ENCODE results near the gene TCIRG1.

Gene TCIRG1

DNA sequence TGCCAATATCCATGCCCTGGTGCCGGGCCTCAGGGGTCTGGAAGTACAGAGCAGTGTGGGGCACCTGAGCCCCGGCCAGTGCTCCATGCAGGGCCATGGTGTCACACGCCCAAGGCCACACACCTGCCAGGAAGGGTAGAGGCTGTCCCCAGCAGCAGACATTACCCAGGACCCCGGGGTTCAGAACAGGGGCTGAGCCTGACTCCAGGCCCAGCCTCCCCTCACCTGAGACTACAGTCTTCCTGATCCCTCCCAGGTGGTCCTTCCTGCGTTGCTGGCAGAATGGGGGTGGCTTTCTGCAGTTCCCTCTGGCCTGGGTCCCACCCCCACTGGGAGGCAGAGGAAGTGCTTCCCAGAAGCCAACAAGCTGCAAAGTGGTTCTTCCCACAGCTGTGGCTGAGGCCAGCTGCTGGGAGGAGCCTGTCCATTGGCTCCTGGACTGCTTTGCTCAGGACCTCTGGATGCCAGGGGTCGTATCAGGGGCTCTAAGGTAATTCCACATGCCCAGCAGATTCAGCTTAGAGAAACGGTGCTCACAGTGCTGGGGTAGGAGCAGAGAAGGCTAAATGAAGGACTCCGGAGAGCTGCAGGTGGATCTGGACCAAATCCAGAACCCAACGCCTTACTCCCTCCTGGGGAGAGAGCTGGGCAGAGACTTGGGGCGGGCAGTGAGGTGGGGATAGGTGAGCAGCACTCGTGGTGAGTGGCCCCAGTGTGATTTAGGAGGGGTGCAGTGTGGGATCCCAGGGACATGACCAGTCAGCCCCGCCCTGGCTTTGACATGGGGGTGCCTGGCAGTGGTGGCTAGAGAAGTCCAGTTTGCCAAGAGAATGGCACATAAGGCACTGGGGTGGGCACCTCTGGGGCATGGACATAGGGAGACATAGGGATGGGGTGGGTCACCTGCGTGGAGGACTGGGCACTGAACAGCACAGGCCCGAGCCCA lies 12.6 kb downstream of the TCIRG1 start:
- no peak for DNase-seq

DNA sequence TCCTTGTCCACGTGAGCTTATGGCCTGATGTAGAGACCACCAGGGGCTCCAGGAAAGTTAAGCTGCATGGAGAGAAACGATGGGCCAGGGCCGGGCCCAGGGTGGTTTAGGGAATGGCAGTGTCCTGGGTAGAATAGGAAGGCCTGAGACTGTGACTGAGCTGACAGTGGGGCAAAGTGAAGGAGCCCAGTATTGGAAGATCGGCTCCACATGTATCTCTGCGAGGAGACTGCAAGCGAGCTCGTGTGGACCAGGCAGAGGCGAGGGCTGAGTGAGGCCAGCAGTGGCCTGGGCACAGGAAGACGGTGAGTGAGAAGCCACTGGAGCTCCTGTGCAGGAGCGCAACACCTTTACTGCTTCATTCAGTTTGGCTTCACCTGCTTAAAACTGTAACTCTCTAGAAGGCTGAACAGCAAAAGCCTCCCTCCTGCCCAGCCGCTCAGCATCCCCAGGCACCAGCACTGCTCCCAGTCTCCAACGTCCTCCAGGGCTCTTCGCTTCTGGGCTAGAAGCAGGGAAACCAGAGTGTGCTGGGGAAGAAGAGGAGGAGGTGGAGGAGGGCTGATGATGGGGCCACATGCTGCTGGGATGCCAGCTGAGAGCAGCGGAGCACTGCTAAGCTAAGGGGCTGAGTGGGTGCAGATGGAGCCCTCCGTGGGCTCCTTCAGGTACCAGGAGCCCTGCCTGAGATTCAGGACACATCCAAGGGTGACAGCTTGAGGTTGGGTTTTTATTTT lies 13.5 kb downstream of the TCIRG1 start:
- no peak for DNase-seq

- no peak for DNase-seq
Measured at GRCh38 chr11:68053117-68053516, 14.3 kb downstream of the TCIRG1 start.

DNA sequence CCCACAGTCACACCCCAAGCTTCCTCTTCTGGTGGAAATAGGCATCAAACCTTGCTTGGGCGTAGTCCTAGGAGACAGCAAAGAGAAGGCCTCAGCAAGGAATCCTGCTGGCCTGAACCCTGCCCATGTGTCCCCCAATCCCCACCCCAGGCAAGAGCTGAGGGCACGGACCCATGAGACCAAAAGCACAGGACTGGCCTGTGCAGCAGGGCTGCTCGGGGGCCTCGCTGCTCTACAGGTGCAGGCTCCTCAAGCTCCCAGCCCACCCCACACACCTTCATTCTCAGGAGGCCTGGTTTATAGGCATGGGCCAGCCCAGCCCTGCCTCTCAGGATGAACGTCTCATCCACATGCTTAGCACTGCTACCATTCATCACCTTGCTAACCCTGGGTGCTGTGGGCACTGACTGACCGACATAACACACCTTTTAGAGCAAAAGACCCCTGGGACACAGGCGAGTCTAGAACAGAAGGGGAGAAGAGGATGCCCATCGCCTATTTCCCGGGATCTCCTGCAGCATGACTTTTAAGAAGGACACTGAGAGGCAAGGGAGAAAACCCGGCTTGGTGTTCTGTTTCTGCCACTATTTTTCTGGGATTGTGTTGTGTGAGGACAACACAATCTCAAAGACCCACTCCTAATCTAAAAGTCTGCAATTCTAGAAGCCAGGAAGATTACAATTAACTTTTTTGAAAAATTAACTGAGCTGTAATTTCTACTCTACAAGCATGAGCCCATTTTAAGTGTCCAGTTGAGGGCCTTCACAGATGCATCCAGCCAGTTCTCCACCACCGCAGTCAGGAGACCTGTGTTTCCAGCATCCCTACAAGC lies 15.4 kb downstream of the TCIRG1 start:
- DNase-seq: no peak

GRCh38 chr11:68056317-68057285 lies 17.8 kb downstream of the TCIRG1 start:
- DNase-seq: no peak

GRCh38 chr11:68057807-68058206 lies 19.0 kb downstream of the TCIRG1 start:
- no peak for DNase-seq

GRCh38 chr11:68061508-68061907 lies 22.7 kb downstream of the TCIRG1 start:
- no peak for DNase-seq

DNA sequence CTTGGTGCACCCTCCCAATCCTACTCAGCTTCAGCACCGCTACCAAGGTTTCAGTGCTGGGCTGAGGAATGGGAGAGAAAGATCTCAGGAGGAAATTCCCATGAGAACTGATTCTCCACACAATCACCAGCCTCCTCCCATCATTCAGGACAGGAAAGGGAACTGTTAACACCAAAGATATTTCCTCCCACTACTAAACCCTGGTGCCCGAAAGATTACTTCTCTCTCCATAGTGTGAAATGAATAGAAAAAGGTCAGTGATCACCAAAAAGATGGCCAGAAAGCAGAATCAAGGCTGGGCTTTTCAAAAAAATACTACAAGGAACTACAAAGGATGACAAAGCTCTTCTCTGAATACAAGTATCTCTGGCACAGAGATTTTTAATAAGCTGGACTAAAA lies 26.1 kb downstream of the TCIRG1 start:
- no peak for DNase-seq

- no peak for DNase-seq
Measured at GRCh38 chr11:68065841-68066240, 27.0 kb downstream of the TCIRG1 start.

GRCh38 chr11:68066742-68067141 lies 27.9 kb downstream of the TCIRG1 start:
- no peak for DNase-seq

DNA sequence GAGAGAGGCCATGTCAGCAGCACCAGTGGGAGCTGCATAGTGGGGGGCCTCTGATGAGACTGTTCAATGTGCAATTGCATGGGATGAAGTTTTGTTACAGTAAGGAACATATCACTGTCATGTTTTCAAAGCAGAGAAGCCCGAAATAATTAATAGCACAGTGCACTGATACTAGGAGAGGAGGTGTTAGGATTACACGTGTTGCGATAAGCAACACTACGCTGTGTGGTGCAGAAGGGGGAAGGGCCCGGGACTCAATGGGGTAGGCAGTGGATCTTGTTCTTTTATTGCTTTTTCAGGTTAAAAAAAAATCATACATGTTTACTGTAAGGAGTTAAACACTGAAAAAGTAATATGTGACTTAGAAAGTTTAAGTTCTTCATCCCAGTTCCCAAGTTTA lies 29.2 kb downstream of the TCIRG1 start:
- no peak for DNase-seq

GRCh38 chr11:68071281-68072048 lies 32.6 kb downstream of the TCIRG1 start:
- no peak for DNase-seq

GRCh38 chr11:68074584-68075352 lies 35.9 kb downstream of the TCIRG1 start:
- DNase-seq: no peak

DNA sequence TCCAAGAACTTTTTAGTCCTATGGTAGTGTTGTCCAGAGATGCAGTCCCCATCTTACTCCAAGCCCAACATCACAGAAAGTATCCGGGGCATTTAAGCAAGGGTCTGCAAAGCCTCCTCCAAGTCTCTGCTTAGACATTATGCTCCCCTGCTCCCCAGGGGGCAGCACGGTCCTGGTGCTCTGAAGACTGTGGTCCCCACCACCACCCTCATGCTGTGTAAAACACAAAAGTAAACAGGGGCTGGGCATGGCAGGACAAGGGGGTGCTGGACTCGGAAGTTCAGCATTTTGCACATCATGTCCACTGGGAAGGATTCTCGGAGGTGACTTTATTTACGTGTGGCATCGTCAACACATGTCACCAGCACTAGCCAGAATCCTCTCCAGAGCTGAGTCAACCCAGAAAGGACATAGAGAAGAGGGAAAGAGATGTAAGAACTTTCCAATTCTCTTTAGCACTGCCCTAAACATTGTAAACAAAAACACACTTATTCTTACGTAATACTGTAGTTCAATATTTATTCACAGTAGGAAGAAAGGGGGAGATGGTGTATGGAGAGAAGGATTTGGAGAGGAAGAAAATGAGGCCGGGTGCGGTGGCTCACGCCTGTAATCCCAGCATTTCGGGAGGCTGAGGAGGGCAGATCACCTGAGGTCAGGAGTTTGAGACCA lies 37.7 kb downstream of the TCIRG1 start:
- DNase-seq: no peak

DNA sequence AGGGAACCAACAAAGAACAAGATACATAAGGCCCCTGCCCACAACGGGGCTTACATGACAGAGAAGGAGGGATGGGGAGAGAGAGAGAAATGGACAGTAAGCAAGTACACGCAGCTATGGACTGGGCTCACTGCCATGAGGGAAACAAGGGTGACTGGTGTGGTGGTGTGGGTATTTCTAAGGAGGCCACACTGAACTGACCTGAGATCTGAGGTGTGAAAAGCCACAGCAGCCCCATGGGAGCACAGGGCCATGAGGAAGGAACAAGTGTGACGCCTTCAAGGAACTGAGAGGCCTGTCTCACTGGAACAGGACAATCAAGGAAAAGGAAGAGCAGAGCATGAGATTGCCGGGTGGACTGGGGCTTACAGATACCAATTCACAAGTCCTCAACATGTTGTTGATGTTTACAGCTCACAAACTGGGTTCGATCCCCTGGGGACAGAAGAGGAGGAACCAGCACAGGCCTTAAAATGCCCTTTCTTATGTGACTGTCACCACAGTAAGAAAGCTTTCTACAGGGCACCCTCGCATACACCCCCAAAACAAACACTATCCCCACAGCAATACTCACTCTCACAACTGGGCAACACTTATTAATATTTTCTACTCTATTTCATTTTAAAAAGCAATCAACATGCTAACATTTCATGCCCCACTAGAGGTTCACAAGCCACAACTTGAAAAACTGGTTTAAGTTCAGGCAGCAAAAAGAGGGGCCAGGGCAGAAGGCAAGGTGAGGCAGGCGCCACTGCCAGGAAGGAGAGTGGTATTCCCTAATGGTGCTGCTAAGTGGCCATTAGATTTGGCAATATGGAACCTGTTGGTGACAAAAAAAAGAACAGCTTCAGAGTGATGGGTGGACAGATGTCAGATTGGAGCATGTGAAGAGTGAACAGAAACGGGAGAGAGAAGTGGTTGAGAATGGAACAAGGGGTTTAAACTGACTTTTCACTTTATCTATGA lies 39.1 kb downstream of the TCIRG1 start:
- no peak for DNase-seq

DNA sequence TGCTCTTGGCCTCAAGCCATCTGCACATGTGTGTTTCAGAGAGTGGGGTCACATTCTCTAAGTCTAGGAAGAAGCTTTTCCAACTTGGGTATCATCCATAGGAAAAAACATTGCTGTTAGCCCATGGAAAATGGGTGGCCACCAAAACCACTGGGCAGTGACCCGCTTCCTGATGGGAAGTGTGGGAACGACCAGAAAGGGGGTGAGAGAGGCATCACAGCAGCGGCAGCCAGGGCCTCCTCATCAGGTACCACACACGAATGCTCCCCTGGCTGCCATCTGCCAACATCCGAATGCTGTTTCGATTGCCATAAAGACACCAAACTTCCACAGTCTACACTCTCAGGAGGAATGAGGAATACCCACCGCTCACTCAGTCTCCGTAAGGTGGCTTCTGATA lies 42.0 kb downstream of the TCIRG1 start:
- DNase-seq: no peak

- no peak for DNase-seq
Measured at GRCh38 chr11:68081691-68082090, 42.9 kb downstream of the TCIRG1 start.

DNA sequence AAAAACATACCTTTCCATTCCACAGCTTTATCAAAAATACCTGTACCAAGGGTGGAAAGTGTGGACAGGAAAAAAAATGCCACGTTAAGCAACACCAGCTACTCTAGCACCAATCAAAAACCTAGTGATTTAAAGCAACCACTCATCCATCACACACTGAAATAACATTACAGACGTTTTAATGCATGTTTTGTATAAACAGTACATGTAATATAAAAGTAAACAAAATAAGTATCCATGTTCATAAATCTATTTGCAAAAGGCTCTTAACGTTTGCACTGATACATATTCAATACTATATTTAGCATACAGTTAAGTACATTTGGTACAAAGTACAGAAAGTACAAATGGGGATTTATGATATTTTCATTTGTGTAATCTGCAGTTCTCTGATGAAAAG lies 43.7 kb downstream of the TCIRG1 start:
- no peak for DNase-seq

- DNase-seq: no peak
Measured at GRCh38 chr11:68083517-68083916, 44.7 kb downstream of the TCIRG1 start.
